HEK293 (cell line): Measurements from ENCODE around the gene LIN37.
A peak's percentile ranks its signal among the peaks of the same experiment; 100 is the strongest.

ENCODE experiments used
- CTCF ChIA-PET: fragments of 350-600 bp; formaldehyde crosslinking; extraction: SDS; loops from one replicate; lab custom pipeline; 2021; ENCODE audit warnings: antibody characterized with exemption; lab: Yijun Ruan, JAX
- POLR2A ChIA-PET: fragments of 300-600 bp; formaldehyde crosslinking; extraction: SDS; loops from one replicate; lab custom pipeline; 2020; ENCODE audit warnings: antibody characterized with exemption, inconsistent platforms; lab: Yijun Ruan, JAX
- H3K27ac ChIP-seq: fragments of 200-500 bp; sonication (Bioruptor generic); 2 replicates; pipeline ENCODE4 v1.5.1; 2014; ENCODE audit warnings: low read depth, low read length, control low read depth, inconsistent platforms; ENCODE audit errors: extremely low read depth
- H3K36me3 ChIP-seq, 2 experiments: fragments of 200-500 bp in 1 of 2; sonication (Bioruptor generic) in 1 of 2; 1 replicate in 1 of 2; 2 replicates in 1 of 2; pipeline ENCODE4 v1.5.1; 2014 to 2017; ENCODE audit warnings: inconsistent platforms in 2 of 2, low read length in 2 of 2; ENCODE audit not compliant: control insufficient read depth in 2 of 2, insufficient read depth in 1 of 2
- H3K4me1 ChIP-seq: fragments of 200-500 bp; sonication (Bioruptor generic); 2 replicates; pipeline ENCODE4 v1.5.1; 2014; ENCODE audit warnings: mild to moderate bottlenecking, low read length, inconsistent platforms; ENCODE audit not compliant: control insufficient read depth, insufficient read depth
- H3K4me3 ChIP-seq: 2 replicates; pipeline ENCODE4 v1.5.1; 2011; ENCODE audit warnings: low read depth, mild to moderate bottlenecking, control low read depth, low read length, moderate library complexity
- H3K9me3 ChIP-seq: fragments of 200-500 bp; sonication (Bioruptor generic); 2 replicates; pipeline ENCODE4 v1.5.1; 2014; ENCODE audit warnings: low read depth, low read length, inconsistent platforms; ENCODE audit not compliant: control insufficient read depth, insufficient read depth
- EGR2 ChIP-seq: fragments of 450-650 bp; formaldehyde crosslinking; IDR thresholded peaks from 2 replicates; pipeline ENCODE4 v1.5.1; 2016; ENCODE audit warnings: low read depth, missing biosample characterization, missing genetic modification characterization
- HOXD13 ChIP-seq: sonication (generic); formaldehyde crosslinking; IDR thresholded peaks from 2 replicates; pipeline ENCODE4 v1.8.0; 2022; ENCODE audit warnings: missing genetic modification reagents, borderline replicate concordance
- KLF8 ChIP-seq: fragments of 450-650 bp; formaldehyde crosslinking; IDR thresholded peaks from 2 replicates; pipeline ENCODE4 v1.5.1; 2016; ENCODE audit warnings: missing biosample characterization, missing genetic modification characterization
- PATZ1 ChIP-seq: fragments of 450-650 bp; formaldehyde crosslinking; IDR thresholded peaks from 2 replicates; pipeline ENCODE4 v1.5.1; 2016; ENCODE audit warnings: missing biosample characterization, missing genetic modification characterization
- REPIN1 ChIP-seq: fragments of 450-650 bp; formaldehyde crosslinking; IDR thresholded peaks from 2 replicates; pipeline ENCODE4 v1.5.1; 2017; ENCODE audit warnings: missing biosample characterization, missing genetic modification characterization, low read depth
- ZBTB48 ChIP-seq: fragments of 450-650 bp; formaldehyde crosslinking; IDR thresholded peaks from 2 replicates; pipeline ENCODE4 v1.5.1; 2016; ENCODE audit warnings: missing biosample characterization, missing genetic modification characterization
- ZNF2 ChIP-seq: fragments of 450-650 bp; formaldehyde crosslinking; IDR thresholded peaks from 2 replicates; pipeline ENCODE4 v1.5.1; 2016; ENCODE audit warnings: missing biosample characterization, missing genetic modification characterization
- ZNF239 ChIP-seq: fragments of 450-650 bp; formaldehyde crosslinking; IDR thresholded peaks from 2 replicates; pipeline ENCODE4 v1.5.1; 2016; ENCODE audit warnings: missing biosample characterization, missing genetic modification characterization
- ZNF521 ChIP-seq: fragments of 450-650 bp; formaldehyde crosslinking; IDR thresholded peaks from 2 replicates; pipeline ENCODE4 v1.5.1; 2017; ENCODE audit warnings: missing biosample characterization, mild to moderate bottlenecking, missing genetic modification characterization
- ZNF626 ChIP-seq: fragments of 450-650 bp; sonication (Bioruptor Pico); formaldehyde crosslinking; IDR thresholded peaks from 2 replicates; pipeline ENCODE4 v1.5.1; 2018; ENCODE audit warnings: missing biosample characterization, missing genetic modification characterization, inconsistent platforms
- ZNF629 ChIP-seq: fragments of 450-650 bp; formaldehyde crosslinking; IDR thresholded peaks from 2 replicates; pipeline ENCODE4 v1.5.1; 2017; ENCODE audit warnings: missing biosample characterization, missing genetic modification characterization
- ZNF677 ChIP-seq: fragments of 450-650 bp; IDR thresholded peaks from 2 replicates; pipeline ENCODE4 v1.5.0; 2018; ENCODE audit warnings: missing biosample characterization, mild to moderate bottlenecking, missing genetic modification characterization, moderate library complexity
- ZNF701 ChIP-seq: fragments of 450-650 bp; formaldehyde crosslinking; IDR thresholded peaks from 2 replicates; pipeline ENCODE4 v1.5.1; 2016; ENCODE audit warnings: missing biosample characterization, missing genetic modification characterization
- ZNF785 ChIP-seq: fragments of 450-650 bp; formaldehyde crosslinking; IDR thresholded peaks from 2 replicates; pipeline ENCODE4 v1.5.1; 2016; ENCODE audit warnings: missing biosample characterization, missing genetic modification characterization
- ZSCAN30 ChIP-seq: fragments of 450-650 bp; IDR thresholded peaks from 2 replicates; pipeline ENCODE4 v1.5.1; 2018; ENCODE audit warnings: missing biosample characterization, mild to moderate bottlenecking, missing genetic modification characterization, moderate library complexity
- TF ChIP-seq, protein P1 (sequence below): fragments of 450-650 bp; IDR thresholded peaks from 2 replicates; pipeline ENCODE4 v1.5.1; 2018; ENCODE audit warnings: missing biosample characterization, mild to moderate bottlenecking, missing genetic modification characterization
- TF ChIP-seq, protein P2 (sequence below): fragments of 450-650 bp; formaldehyde crosslinking; IDR thresholded peaks from 2 replicates; pipeline ENCODE4 v1.5.1; 2016; ENCODE audit warnings: missing biosample characterization, missing genetic modification characterization, borderline replicate concordance
- TF ChIP-seq, protein P3 (sequence below): fragments of 450-650 bp; formaldehyde crosslinking; IDR thresholded peaks from 2 replicates; pipeline ENCODE4 v1.5.1; 2016; ENCODE audit warnings: missing biosample characterization, missing genetic modification characterization
- TF ChIP-seq, protein P4 (sequence below): fragments of 450-650 bp; formaldehyde crosslinking; IDR thresholded peaks from 2 replicates; pipeline ENCODE4 v1.5.1; 2017; ENCODE audit warnings: missing biosample characterization, missing genetic modification characterization

The LIN37 gene

GRCh38 chr19:35753634-35754369 is 5.4 kb downstream of the LIN37 start:
- CTCF ChIA-PET: interaction anchor here (0.6 to 2.3 kb wide), 2 partner anchors 65 to 168 kb away, joined by 3 to 7 read pairs; no protein-coding TSS in a partner anchor
- POLR2A ChIA-PET: interaction anchor here (0.7 to 0.8 kb wide), 2 partner anchors 13 to 23 kb away, joined by 3 to 6 read pairs; no protein-coding TSS in a partner anchor

GRCh38 chr19:35754370-35755130 is 6.2 kb downstream of the LIN37 start:
- Histone ChIP-seq H3K9me3 (no peaks in the 10 kb centered on the region), H3K4me3 (no peak overlapping the region), H3K4me1 (peaks cover 18% of the 10 kb centered on the region), H3K27ac (0 out of 2 replicates have a peak overlapping the region, but pooled peaks have one; percentile 24), H3K36me3 (peaks cover 43 to 56% of the 10 kb centered on the region in 2 experiments)
- ChIA-PET CTCF (interaction anchor here (1.3 kb wide), 1 partner anchor 9 kb away, joined by 3 read pairs; the partner anchor contains the start of genes PSENEN and U2AF1L4), POLR2A (interaction anchor here (0.7 to 0.8 kb wide), 2 partner anchors 14 to 22 kb away, joined by 3 to 6 read pairs; no protein-coding TSS in a partner anchor)
- TF ChIP-seq, protein P1, sequence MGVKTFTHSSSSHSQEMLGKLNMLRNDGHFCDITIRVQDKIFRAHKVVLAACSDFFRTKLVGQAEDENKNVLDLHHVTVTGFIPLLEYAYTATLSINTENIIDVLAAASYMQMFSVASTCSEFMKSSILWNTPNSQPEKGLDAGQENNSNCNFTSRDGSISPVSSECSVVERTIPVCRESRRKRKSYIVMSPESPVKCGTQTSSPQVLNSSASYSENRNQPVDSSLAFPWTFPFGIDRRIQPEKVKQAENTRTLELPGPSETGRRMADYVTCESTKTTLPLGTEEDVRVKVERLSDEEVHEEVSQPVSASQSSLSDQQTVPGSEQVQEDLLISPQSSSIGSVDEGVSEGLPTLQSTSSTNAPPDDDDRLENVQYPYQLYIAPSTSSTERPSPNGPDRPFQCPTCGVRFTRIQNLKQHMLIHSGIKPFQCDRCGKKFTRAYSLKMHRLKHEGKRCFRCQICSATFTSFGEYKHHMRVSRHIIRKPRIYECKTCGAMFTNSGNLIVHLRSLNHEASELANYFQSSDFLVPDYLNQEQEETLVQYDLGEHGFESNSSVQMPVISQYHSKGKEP (tag by site-specific recombination): no peak
- 0 out of 2 replicates have a peak, but pooled peaks have one; percentile 11 for TF ChIP-seq PATZ1 (tag by site-specific recombination)

More at GRCh38 chr19:35753634-35754369, 5.4 kb downstream of the LIN37 start:
- Histone ChIP-seq H3K4me1 (peaks cover 18% of the 10 kb centered on the region), H3K4me3 (no peak overlapping the region), H3K36me3 (peaks cover 39 to 55% of the 10 kb centered on the region in 2 experiments), H3K27ac (peak overlapping the region; percentile 17; the same call in 1 of the 2 replicates), H3K9me3 (no peaks in the 10 kb centered on the region; the same call in 1 of the 2 replicates)
- TF ChIP-seq ZNF701 (tag by site-specific recombination) (no peak), ZNF521 (tag by site-specific recombination) (no peak), ZSCAN30 (no peak), ZNF629 (no peak), ZBTB48 (no peak), KLF8 (no peak), ZNF626 (tag by site-specific recombination) (no peak), ZNF239 (tag by site-specific recombination) (no peak), HOXD13 (CRISPR knock-in tag) (no peak), ZNF2 (no peak), ZNF677 (no peak), REPIN1 (no peak), ZNF785 (tag by site-specific recombination) (no peak), EGR2 (no peak)
- TF ChIP-seq, protein P2, sequence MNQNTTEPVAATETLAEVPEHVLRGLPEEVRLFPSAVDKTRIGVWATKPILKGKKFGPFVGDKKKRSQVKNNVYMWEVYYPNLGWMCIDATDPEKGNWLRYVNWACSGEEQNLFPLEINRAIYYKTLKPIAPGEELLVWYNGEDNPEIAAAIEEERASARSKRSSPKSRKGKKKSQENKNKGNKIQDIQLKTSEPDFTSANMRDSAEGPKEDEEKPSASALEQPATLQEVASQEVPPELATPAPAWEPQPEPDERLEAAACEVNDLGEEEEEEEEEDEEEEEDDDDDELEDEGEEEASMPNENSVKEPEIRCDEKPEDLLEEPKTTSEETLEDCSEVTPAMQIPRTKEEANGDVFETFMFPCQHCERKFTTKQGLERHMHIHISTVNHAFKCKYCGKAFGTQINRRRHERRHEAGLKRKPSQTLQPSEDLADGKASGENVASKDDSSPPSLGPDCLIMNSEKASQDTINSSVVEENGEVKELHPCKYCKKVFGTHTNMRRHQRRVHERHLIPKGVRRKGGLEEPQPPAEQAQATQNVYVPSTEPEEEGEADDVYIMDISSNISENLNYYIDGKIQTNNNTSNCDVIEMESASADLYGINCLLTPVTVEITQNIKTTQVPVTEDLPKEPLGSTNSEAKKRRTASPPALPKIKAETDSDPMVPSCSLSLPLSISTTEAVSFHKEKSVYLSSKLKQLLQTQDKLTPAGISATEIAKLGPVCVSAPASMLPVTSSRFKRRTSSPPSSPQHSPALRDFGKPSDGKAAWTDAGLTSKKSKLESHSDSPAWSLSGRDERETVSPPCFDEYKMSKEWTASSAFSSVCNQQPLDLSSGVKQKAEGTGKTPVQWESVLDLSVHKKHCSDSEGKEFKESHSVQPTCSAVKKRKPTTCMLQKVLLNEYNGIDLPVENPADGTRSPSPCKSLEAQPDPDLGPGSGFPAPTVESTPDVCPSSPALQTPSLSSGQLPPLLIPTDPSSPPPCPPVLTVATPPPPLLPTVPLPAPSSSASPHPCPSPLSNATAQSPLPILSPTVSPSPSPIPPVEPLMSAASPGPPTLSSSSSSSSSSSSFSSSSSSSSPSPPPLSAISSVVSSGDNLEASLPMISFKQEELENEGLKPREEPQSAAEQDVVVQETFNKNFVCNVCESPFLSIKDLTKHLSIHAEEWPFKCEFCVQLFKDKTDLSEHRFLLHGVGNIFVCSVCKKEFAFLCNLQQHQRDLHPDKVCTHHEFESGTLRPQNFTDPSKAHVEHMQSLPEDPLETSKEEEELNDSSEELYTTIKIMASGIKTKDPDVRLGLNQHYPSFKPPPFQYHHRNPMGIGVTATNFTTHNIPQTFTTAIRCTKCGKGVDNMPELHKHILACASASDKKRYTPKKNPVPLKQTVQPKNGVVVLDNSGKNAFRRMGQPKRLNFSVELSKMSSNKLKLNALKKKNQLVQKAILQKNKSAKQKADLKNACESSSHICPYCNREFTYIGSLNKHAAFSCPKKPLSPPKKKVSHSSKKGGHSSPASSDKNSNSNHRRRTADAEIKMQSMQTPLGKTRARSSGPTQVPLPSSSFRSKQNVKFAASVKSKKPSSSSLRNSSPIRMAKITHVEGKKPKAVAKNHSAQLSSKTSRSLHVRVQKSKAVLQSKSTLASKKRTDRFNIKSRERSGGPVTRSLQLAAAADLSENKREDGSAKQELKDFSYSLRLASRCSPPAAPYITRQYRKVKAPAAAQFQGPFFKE (tag by site-specific recombination): no peak
- TF ChIP-seq, protein P3, sequence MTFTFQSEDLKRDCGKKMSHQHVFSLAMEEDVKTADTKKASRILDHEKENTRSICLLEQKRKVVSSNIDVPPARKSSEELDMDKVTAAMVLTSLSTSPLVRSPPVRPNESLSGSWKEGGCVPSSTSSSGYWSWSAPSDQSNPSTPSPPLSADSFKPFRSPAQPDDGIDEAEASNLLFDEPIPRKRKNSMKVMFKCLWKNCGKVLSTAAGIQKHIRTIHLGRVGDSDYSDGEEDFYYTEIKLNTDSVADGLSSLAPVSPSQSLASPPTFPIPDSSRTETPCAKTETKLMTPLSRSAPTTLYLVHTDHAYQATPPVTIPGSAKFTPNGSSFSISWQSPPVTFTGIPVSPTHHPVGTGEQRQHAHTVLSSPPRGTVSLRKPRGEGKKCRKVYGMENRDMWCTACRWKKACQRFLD (tag by site-specific recombination): no peak
- TF ChIP-seq, protein P4, sequence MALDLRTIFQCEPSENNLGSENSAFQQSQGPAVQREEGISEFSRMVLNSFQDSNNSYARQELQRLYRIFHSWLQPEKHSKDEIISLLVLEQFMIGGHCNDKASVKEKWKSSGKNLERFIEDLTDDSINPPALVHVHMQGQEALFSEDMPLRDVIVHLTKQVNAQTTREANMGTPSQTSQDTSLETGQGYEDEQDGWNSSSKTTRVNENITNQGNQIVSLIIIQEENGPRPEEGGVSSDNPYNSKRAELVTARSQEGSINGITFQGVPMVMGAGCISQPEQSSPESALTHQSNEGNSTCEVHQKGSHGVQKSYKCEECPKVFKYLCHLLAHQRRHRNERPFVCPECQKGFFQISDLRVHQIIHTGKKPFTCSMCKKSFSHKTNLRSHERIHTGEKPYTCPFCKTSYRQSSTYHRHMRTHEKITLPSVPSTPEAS: no peak
- TF ChIP-seq, all 188 proteins: peak for 0
